HG03469 (cell line): ENCODE measurements around the gene MYOM1.

Source experiments
- ATAC-seq: cut with Tn5 transposase; IDR thresholded peaks from one replicate; pipeline ENCODE4 v1.9.1; 2021; ENCODE audit warnings: mild to moderate bottlenecking, moderate library complexity, moderate number of reproducible peaks; ENCODE audit not compliant: unreplicated experiment

The MYOM1 gene

DNA sequence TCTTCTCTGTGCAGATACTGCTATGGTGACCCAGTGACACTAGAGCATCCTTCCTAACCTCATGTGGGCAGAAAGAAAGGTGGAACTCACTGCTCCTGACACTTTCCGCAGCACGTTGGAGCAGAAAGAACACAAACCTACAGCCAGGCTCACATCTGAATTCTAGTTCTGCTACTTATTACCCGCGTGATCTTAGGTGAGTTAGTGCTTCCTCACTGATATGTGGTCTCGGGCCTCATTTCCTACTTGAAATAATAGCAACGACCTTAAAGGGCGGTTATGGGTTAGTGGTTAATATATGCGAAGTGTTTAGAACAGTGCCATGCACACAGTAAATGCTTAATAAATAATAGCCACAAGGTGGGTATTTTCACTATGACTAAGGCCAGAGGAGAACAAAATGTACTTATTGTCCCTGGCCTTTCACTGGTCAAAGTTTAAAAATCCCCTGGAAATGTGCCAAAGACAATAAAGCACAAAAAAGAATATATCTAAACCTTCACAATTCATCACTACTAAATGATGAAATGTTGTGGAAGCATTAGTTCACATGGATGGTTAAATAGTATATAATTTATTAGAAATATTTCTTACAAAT lies 66.6 kb downstream of the MYOM1 start:
- peak; percentile 83 for ATAC-seq

DNA sequence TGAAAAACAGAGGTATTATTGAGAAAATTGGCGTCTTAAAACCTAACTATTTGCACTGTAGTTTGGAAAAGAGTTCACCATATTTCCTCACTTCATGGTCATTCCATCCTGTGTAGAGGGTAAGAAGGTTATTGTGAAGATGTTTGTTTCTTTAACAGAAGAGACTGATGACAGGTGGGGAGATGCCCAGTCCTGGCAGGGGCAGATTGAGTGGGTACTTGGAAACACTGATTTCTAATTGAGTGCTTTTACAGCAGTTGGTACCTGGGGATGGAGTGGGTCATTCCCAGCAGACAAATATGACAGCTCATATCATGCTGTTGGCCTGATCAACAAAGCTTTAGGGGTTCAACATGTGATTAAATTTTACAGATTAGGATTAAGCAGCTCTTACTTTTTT lies 67.5 kb downstream of the MYOM1 start:
- ATAC-seq = no peak

DNA sequence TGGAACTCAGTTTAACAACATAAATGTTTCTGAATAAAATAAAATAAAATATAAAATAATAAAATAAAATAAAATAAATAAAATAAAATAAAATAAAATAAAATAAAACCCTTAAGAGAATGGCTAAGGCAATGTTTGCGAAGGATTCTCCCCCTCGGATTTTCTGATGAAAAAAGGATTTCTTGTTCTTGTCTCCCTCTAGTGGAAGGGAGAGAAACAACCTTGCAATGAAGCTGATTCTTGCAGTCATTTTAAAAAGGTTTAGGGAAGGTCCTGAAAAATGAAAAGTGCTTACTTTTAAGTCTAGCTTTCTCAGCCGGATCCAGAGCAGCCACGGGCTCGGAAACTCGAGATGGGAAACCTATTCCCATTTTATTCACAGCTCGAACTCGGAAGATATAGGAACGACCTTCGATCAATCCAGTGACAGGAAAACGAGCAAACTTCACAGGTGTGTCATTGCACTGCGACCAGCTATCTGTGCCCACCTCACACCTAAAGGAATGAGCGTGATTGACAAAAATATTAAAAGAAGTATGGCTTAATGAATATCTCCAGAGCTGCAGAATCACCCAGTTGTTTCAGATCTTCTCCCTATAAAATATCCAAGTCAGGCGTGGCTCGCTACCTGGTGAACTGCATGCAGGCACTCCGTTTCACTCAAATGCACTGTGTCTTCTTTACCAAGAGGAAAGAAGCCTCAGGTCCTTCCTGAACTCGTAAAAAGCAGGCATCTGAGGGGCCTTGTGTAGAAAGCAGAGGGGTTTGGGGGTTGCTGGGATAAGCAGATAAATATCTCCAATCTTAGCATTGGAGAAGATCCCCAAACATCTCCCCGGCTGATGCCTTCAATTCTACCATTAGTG lies 68.1 kb downstream of the MYOM1 start:
- no peak for ATAC-seq

DNA sequence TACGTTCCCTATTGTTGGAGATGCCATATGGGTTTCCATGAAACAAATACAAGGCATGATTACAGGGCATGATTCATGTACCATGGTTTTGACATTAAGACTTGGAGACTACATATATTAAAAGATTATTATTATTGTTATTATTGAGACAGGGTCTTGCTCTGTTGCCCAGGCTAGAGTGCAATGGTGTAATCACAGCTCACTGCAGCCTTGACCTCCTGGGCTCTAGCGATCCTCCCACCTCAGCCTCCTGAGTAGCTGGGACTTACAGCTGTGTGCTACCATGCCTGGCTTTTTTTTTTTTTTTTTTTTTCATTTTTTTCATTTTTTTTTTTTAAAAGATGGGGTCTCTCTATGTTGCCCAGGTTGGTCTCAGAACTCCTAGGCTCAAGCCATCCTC lies 69.1 kb downstream of the MYOM1 start:
- ATAC-seq = no peak

DNA sequence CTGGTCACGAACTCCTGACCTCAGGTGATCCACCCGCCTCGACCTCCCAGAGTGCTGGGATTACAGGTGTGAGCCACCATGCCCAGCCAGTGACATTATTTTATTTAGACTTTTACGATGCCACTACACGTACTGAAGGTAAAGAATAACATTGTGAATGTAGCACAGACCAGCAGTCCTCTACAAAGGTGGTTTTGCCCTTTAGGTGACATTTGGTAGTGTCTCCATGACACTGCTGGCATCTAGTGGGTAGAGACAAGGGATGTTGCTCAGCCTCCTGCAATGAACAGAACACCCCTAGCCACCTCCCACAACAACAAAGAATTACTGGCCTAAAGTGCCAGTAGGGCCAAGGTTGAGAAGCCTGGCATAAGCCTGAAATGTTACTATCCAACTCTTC lies 69.5 kb downstream of the MYOM1 start:
- ATAC-seq = no peak

DNA sequence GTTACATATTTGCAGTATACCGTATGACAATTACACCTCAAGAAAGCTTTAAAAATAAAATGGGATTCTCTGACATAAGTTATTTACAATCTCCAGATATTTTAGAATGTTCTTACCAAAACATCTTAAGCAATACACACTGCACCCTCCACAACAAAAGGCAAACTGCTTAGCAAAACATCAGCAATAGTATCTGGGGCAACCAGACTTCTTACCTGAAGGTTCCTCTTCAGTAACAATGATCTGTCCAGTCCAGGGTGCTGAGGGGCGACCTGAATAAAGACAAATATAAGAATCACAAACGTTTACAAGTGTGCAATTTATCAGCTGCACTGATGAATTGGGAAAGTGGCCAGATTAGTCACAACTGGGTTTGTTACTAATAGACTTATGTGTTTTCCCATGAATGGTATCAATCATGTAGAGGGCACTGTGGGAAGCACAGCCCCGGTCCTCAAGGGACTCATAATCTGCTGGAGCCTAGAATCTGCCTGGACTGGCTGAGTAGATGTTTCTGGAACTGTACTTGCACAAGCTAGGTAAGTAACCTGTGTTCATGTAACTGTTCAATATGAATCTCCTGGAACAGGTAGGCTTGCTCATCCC lies 70.7 kb downstream of the MYOM1 start:
- no peak for ATAC-seq

DNA sequence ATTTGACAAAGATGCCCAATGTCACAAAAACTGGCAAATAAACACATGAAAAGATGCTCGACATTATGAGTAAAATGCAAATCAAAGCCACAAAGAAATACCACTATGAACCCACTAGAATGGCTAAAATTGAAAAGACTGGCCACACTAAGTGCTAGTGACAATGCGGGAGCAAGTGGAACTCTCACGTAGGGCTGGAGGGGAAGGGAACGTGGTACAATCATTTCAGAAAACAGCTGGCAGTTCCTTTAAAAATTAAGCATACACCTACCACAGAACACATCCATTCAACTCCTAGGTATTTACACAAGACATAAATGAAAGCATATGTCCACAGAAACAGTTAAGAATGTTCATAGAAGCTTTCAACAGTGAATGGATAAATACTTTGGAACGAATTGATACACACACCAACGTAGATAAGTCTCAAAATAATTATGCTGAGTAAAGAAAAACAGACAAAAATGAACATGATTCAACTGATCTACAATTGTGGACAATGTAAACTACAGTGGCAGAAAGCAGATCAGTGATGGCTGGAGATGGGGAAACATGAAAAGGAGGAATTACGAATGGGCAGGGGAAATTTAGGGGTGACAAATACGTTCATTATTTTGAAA lies 71.7 kb downstream of the MYOM1 start:
- ATAC-seq = no peak

DNA sequence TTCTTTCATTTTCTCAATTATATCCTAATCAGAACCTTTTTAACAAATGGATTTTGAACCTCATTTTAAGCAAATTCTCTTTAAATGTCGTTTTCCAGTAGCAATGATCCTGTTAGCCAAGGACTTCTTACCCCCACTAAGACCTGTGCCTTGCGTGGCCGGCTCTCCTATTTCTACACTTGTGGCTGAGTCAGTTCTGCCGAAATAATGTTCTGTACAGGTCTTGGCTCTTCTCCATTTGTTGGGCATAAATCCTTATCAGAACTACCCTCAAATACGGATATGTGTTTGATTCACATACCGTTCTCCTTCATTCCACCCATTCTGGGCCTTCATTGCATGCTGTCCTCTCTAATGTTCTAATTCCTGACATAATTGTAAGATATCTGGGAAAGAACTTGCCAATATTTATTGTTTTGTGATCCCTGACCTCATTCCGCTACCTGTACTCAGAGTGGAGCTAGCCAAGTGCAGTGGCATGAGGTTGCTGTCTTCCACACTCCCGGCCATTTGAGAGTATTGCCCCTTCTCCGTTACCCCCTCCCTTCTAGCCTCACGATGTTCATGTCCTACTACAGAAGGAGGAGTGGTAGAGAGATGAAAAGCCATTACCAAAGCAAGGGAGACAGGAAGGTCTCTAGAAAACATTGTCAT lies 78.7 kb downstream of the MYOM1 start:
- no peak for ATAC-seq

DNA sequence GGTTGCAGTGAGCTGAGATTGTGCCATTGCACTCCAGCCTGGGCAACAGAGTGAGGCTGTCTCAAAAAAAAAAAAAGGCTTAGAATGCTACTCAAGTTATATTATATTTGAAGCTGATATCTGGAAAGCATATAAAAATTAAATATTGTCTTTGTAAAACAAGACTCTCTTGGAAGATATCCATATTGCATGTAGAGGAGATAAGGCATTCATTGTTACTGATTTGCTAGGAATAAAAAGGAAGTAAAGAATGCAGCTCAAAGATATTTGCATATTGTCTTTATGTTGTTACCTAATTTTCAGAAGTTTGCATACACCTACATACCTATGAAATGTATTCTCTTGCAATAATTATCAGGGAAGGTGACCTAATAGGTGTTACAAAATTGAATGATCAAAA lies 79.4 kb downstream of the MYOM1 start:
- ATAC-seq = no peak

DNA sequence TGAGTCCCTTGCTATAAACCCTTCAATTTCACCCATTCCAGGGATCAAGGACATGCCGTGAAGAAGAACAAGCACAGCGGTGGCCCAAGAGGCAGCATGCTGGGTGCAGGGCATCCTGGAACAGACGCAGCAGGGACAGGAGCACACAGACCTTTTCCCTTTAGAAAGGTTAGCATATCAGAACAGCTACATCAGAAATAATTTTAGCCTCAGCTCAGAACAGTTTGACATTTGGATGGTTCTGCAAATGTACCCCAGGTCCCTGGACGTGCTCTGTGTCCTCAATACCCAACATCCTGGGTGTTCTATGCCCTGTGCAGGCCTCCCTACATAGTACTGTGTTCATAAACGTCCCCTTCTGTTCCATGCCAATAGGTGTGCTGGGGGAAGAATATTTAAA lies 80.4 kb downstream of the MYOM1 start:
- ATAC-seq = no peak

DNA sequence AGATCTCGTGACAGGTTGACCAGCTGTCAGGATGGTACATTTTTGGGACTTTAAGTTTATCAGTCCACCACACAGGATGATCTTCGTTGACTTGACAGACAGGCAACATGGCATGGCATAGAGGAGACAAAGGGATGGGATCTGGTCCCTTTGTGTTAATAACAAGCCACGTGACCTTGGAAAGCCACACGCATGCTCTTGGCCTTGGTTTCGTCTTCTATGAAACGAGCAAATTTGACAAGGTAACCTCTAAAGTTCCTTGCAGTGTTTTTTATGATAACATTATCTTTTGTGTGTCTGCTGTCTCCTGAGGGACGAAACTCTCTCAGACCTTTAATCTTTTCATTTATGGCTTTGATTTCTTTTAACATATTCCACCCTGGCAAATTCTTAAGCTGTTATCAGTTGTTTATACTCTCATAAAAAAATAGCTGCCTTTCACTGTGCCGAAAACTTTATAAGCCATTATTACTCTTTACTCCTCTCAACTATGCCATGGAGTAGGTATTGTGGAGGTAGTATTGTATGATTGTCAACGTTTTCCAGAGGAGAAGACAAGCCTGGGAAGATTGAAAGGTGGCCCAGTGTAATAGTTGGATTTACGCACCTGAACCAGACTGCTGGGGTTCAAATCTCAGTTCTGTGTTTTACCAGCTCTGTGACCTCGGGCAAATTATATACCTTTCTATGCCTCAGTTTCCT lies 81.3 kb downstream of the MYOM1 start:
- no peak for ATAC-seq

DNA sequence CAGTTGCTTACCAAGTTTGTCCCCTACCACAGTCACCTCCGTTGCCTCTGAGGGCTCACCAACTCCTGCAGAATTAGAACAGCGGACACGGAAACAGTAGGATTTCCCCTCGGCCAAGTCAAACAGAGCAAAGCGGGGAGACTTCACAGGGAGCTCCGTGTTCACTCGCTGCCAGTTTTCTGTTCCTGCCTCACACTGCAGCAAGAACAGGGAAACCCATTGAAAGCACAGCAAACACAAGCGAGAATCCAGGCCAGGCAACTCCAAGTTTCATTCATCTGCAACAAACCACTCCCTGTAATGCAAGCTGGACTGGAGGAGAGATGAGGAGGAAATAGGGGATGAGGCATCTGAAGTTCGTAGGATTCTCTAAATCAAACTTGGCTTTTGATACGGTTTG lies 84.2 kb downstream of the MYOM1 start:
- ATAC-seq = no peak

DNA sequence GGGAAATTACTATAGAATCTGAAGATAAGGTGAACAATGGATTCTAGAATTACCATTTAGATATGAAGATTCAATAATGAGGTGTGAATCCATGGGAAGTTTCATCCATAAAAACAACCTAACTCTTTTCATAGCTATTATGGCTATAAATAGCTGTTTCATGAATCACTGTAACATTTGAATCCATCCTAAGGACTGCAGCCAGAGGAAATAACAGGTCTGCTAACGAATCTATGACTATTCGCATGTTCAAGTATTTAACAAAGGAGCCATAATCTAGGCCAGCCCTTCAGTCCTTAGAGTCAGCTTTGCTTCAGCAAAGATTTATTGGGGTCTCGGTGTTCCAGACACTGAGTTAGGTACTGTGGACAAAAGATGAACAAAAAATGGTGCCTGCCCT lies 87.1 kb downstream of the MYOM1 start:
- no peak for ATAC-seq

DNA sequence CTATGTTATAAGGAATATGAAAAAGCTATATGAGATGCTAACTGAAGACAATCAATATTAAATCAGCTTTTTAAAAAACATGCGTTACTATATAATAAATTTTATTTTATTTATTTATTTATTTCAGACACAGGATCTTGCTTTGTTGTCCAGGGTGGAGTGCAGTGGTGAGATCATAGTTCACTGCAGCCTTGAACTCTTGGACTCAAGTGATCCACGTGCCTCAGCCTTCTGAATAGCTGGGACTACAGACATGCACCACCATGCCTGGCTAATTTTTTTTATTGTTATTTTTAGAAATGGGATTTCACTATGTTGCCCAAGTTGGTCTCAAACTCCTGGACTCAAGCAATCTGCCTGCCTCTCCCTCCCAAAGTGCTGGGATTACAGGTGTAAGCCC lies 89.4 kb downstream of the MYOM1 start:
- ATAC-seq = no peak

DNA sequence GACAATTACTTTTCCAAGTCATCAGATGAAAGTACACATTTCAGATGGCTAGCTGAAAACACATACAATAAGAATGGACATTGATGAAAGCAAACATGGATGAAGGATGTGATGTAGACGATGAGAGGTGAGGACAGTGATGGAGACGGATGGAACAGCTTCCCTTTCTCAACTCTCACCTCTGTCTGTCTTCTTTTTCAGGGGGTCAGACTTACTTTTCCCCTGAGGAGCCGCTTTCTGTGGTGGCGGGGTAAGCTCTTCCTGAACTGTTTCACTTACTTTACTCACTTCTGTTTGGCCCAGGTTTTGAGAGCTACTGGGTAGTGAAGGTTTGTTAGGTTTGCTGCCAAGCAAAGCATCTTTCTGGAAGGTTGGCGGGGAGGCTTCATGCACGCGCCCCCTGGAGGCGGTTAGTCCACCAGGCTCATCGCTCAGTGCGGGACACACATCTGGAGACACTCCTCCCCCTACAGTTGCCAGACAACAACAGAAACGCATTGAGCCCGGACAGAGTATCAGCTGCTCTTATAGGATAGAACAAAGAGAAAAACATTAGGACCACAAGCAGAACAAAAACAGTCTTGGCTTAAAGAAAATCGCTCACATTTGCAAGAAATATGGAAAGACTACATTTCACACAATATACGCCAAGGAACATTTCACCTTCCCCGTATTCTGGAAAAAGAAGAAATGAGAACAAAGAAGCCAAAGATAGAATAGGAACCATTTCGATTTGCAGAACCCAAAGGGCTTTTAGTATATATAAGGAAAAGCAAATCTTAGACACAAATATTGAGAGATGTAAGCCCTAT lies 90.5 kb downstream of the MYOM1 start:
- peak; percentile 97 for ATAC-seq

DNA sequence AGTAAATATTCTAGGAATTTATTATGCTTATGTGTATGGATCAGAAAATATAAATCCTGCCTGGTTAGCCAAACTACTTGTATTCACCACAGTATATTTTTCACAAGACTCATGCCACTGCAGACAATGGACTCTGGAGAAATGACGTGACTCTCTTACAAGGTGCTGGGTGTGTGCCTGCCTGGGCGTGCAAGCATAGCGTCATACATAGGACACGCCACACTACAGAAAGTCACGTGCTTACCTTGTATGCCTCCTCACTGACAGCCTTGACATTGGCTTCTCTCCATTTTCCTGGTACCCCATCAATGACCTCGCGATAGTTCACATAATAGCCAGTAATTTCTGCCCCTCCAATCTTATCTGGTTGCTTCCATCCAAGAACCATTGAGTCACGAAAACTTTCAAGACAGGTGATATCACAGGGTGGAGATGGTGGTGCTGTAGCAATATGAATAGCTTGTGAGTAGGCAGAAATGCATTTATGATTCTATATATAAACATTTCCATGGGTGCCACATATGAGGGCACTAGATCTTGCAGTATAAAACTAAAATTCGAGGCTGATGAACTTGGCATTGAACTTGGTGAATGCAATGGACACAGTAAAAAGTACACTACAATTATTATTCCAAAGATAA lies 93.2 kb downstream of the MYOM1 start:
- no peak for ATAC-seq

DNA sequence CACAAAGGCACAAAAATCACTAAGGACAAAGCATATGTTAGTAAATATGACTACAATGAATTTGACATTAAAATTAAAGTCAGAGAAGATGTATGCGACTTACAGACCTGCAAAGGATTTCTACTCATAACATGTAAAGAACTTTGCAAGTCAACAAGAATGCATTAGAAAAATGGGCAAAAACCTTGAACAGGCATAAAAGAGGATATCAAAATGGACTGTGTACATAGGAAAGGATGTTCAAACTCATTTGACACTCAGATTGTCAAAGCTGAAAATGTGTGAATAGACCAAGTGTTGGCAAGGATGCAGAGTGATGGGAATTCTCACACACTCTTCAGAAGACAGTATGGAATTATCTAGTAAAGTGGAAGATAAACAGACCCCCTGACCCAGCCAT lies 94.9 kb downstream of the MYOM1 start:
- ATAC-seq = no peak

DNA sequence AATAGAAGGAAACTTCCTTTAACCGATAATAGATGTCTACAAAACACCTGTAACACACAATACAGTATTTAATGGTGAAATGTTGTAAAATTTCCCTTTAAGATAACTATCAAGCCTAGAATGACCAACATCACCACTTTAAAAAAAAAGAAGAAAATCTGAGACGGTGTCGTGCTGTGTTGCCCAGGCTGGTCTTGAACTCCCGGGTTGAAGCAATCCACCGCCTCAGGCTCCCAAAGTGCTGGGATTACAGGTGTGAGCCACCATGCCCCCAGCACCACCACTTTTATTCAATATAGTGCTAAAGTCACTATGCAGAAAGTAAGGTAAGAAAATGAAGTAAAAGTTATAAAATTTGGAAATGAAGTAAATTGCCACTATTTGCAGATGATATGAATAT lies 96.9 kb downstream of the MYOM1 start:
- ATAC-seq = no peak

DNA sequence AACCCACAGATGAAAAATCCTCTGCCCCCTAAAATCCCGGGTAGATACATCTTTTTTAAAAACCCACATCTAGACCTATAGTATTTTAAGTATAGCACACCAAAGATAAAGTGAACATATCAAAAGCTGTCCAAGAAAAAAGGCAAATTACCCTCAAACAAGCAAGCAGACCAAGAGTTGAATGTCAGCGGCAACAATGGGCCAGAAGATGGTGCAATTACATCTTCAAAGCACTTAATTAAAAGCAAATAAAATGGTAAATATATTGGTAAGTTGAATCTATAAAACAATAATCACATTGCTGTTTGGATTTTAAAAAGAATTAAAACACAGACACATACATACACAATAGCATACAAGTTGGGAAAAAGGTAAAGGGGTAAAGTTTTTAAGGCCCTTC lies 98.5 kb downstream of the MYOM1 start:
- no peak for ATAC-seq
